ENCODE data around the gene EPHA1. TPM values are rescaled to one million over a fixed set of nuclear protein-coding genes. Genes with fewer than 3 reads are reported as not detected.
"Not testable (repeated sequence)": the region's sequence is repeated elsewhere in the genome, so short reads cannot be mapped to it uniquely, and the experiment has no call there.

Gene EPHA1
- total RNA-seq, 1 donor from 2014 or later, result 0.20 TPM

- DNase-seq (ENCODE audit: low read depth in 2 of 2), result no peak
Measured at GRCh38 chr7:143431109-143431508, 22.5 kb upstream of the EPHA1 start.

GRCh38 chr7:143429770-143430698 is 21.4 kb upstream of the EPHA1 start:
- peak in 1 of 2 donors; percentile 64 for DNase-seq (ENCODE audit: low read depth in 2 of 2)

- DNase-seq (ENCODE audit: low read depth in 2 of 2), result no peak
Measured at GRCh38 chr7:143426479-143427142, 18.0 kb upstream of the EPHA1 start.

GRCh38 chr7:143424476-143424875 is 15.8 kb upstream of the EPHA1 start:
- not testable (repeated sequence) for DNase-seq (ENCODE audit: low read depth in 2 of 2)

GRCh38 chr7:143422033-143422432 is 13.4 kb upstream of the EPHA1 start:
- no peak for DNase-seq (ENCODE audit: low read depth in 2 of 2)

- DNase-seq (ENCODE audit: low read depth in 2 of 2), result not testable (repeated sequence)
Measured at GRCh38 chr7:143420624-143421023, 12.0 kb upstream of the EPHA1 start.

GRCh38 chr7:143419880-143420279 is 11.2 kb upstream of the EPHA1 start:
- no peak for DNase-seq (ENCODE audit: low read depth in 2 of 2)

- DNase-seq (ENCODE audit: low read depth in 2 of 2), result no peak
Measured at GRCh38 chr7:143418681-143419458, 10.2 kb upstream of the EPHA1 start.

GRCh38 chr7:143417734-143418383 is 9.2 kb upstream of the EPHA1 start:
- DNase-seq (ENCODE audit: low read depth in 2 of 2), result no peak

GRCh38 chr7:143416565-143417149 is 8.0 kb upstream of the EPHA1 start:
- peak; percentile 58 to 75 for DNase-seq (ENCODE audit: low read depth in 2 of 2)

GRCh38 chr7:143415742-143416397 is 7.2 kb upstream of the EPHA1 start:
- peak in 1 of 2 donors; percentile 39 for DNase-seq (ENCODE audit: low read depth in 2 of 2)

- not testable (repeated sequence) for DNase-seq (ENCODE audit: low read depth in 2 of 2)
Measured at GRCh38 chr7:143415209-143415608, 6.6 kb upstream of the EPHA1 start.

GRCh38 chr7:143413123-143413522 is 4.5 kb upstream of the EPHA1 start:
- DNase-seq (ENCODE audit: low read depth in 2 of 2), result no peak

- DNase-seq (ENCODE audit: low read depth in 2 of 2), result no peak
Measured at GRCh38 chr7:143411976-143412708, 3.5 kb upstream of the EPHA1 start.

- no peak for DNase-seq (ENCODE audit: low read depth in 2 of 2)
Measured at GRCh38 chr7:143410521-143411004, 1.9 kb upstream of the EPHA1 start.

GRCh38 chr7:143408252-143408685 is 387 bp downstream of the EPHA1 start:
- DNase-seq (ENCODE audit: low read depth in 2 of 2), result no peak

GRCh38 chr7:143407287-143408251 is 1.1 kb downstream of the EPHA1 start:
- DNase-seq (ENCODE audit: low read depth in 2 of 2), result no peak

GRCh38 chr7:143406002-143406357 is 2.7 kb downstream of the EPHA1 start:
- no peak for DNase-seq (ENCODE audit: low read depth in 2 of 2)

Data from lung microvascular endothelial cell (primary cell).